ENCODE measurements around the gene FAF2.

The FAF2 gene

DNA sequence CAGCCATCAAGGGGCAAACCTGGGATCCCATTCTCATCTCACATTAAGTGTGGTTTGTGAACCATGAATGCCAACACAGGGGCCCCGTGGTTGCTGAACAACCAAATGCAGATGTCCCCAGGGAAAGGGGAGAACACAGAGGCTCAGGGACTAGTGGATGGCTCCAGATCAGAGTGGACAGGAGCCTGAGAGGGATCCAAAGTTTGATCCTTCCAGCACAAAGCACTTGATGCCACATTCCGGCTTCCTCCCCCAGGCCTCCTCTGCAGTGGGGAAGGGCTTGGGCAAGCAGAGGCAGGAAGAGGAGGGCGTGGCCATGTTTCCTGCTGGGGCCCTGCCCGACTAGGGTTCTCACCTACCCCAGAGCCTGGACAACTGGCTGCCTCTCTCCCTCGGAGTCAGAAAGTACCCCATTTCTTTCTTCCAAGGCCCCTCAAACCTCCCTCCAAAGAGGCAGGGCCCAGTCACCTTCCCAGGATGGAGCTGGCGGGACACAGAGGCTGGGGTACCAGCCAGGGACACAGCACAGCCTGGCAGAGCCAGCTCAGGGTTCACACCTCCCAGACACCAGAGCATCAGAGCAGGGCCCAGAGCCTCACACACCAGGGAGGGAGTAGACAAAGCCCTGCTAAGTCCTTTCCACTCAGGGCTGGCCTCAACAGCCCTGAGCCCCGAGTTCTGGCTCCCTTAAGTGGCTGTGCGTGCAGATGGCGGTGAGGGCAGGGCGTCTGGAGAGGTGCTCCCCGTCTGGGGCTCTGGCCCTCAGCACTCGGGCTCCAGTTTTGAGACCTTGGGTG is 93.4 kb downstream of the FAF2 start:
- peak; percentile 82 for DNase-seq
- peaks cover 5% of the 10 kb centered on the region; the same call in 1 of the 2 replicates for H3K79me2 ChIP-seq (ENCODE audit: insufficient read depth, low read length)
- H3K9me3 ChIP-seq (ENCODE audit: insufficient read depth, low read length, severe bottlenecking), result no peaks in the 10 kb centered on the region
- H3K27ac ChIP-seq (ENCODE audit: low read length), result peak overlapping the region; percentile 61
- peak overlapping the region; percentile 70 for H3K9ac ChIP-seq (ENCODE audit: low read depth, low read length)
- H4K20me1 ChIP-seq (ENCODE audit: insufficient read depth, low read length), result no peaks in the 10 kb centered on the region
- H3K4me3 ChIP-seq (ENCODE audit: low read depth in 1 of 2, low read length in 2 of 2), result peak overlapping the region in 1 of 2 experiments; percentile 84; a peak in 2 of 4 replicates
- peaks cover 56% of the 10 kb centered on the region for H3K4me1 ChIP-seq (ENCODE audit: insufficient read depth, low read length)
- peak; percentile 34 for ATAC-seq (ENCODE audit: insufficient read depth, low read depth)
- no peaks in the 10 kb centered on the region for H3K36me3 ChIP-seq (ENCODE audit: insufficient read depth, low read length)
- TF ChIP-seq EZH2 (IDR thresholded peaks at IDR 0.05; ENCODE audit: borderline replicate concordance, low read depth, low read length, severe bottlenecking), result no peak
- TF ChIP-seq, protein P1, sequence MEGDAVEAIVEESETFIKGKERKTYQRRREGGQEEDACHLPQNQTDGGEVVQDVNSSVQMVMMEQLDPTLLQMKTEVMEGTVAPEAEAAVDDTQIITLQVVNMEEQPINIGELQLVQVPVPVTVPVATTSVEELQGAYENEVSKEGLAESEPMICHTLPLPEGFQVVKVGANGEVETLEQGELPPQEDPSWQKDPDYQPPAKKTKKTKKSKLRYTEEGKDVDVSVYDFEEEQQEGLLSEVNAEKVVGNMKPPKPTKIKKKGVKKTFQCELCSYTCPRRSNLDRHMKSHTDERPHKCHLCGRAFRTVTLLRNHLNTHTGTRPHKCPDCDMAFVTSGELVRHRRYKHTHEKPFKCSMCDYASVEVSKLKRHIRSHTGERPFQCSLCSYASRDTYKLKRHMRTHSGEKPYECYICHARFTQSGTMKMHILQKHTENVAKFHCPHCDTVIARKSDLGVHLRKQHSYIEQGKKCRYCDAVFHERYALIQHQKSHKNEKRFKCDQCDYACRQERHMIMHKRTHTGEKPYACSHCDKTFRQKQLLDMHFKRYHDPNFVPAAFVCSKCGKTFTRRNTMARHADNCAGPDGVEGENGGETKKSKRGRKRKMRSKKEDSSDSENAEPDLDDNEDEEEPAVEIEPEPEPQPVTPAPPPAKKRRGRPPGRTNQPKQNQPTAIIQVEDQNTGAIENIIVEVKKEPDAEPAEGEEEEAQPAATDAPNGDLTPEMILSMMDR (IDR thresholded peaks at IDR 0.05; ENCODE audit: borderline replicate concordance, extremely low read depth, low read length, poor library complexity, severe bottlenecking), result no peak
- peak overlapping the region; percentile 54 for H2AFZ ChIP-seq (ENCODE audit: low read depth, low read length)
- H3K27me3 ChIP-seq (ENCODE audit: insufficient read depth, low read length, poor library complexity), result peaks cover 8% of the 10 kb centered on the region
- H3K4me2 ChIP-seq (ENCODE audit: insufficient read depth, low read length), result peak overlapping the region; percentile 89

DNA sequence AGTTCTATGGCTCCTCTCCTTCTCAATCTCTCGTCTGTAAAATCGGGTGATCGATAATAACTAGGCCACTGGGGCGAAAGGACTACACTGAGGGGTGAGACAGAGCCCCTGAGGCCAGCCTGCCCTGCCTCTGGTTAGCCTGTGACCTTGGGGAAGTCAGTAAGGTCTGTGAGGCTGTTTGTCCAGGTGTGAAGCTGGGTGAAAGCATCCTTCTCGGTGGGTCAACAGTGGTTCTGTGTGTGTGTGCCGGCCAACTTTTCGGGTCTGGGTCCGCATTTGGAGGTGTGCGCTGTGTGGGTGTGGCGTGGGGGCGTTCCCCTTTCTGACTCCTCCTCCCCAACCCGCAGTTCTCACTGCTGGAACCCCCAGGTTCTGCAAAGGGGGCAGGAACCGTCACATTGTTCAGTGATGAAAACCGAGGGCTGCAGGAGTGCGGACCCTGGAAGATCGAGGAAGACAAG is 94.0 kb downstream of the FAF2 start:
- Histone ChIP-seq H3K79me2 (ENCODE audit: insufficient read depth, low read length) (0 out of 2 replicates have a peak, but pooled peaks cover 2% of the 10 kb centered on the region), H4K20me1 (ENCODE audit: insufficient read depth, low read length) (no peaks in the 10 kb centered on the region), H3K4me1 (ENCODE audit: insufficient read depth, low read length) (peaks cover 56% of the 10 kb centered on the region), H3K27me3 (ENCODE audit: insufficient read depth, low read length, poor library complexity) (peaks cover 8% of the 10 kb centered on the region), H3K4me2 (ENCODE audit: insufficient read depth, low read length) (peak overlapping the region; percentile 89), H3K36me3 (ENCODE audit: insufficient read depth, low read length) (no peaks in the 10 kb centered on the region), H3K9me3 (ENCODE audit: insufficient read depth, low read length, severe bottlenecking) (no peaks in the 10 kb centered on the region), H2AFZ (ENCODE audit: low read depth, low read length) (no peak overlapping the region), H3K27ac (ENCODE audit: low read length) (peak overlapping the region; percentile 61), H3K9ac (ENCODE audit: low read depth, low read length) (peak overlapping the region; percentile 70), H3K4me3 (ENCODE audit: low read depth in 1 of 2, low read length in 2 of 2) (peak overlapping the region in 1 of 2 experiments; percentile 84; a peak in 3 of 4 replicates)
- peak; percentile 38 for DNase-seq
- no peak for ATAC-seq (ENCODE audit: insufficient read depth, low read depth)
- TF ChIP-seq, protein P1 (IDR thresholded peaks at IDR 0.05; ENCODE audit: borderline replicate concordance, extremely low read depth, low read length, poor library complexity, severe bottlenecking), result no peak
- TF ChIP-seq EZH2 (IDR thresholded peaks at IDR 0.05; ENCODE audit: borderline replicate concordance, low read depth, low read length, severe bottlenecking), result no peak

DNA sequence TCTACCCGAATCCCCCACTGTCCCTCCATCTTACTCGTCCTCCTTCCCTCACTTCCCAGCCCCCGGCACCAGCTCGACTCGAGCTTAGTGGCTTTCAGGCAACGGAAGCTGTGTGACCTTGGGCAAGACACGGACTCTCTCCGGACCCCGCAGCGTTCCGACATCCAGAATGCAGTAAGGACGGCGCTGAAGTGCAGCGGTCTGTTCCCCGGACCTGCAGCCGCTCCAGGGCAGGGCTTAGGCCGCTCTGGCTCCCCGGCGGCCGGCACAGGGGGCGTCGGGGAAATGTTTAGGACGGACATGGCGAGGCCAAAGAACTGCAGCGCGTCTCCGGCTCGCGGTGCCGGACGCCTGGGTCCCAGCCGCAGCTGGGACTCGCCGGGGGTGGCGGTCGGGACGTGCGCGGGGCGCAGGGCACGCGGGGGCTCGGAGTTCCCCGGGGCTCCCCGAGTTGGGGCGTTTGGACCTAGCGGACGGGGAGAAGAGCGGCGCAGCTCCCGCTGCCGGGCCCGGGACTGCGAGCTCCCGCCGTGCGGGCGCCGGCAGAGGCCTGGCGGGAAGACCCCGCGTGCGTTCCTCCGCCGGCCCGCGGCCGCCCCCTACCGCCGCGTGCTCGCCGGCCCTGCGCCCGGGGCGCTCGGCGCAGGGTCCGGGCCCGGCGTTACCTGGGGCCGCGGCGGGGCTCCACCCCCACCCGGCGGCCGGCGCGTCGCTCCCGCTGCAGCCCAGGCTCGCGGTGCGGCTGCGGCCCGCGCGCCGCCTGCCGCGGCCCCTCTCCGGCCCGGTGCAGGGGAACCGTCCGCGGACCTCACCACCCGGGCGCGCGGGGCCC is 94.6 kb downstream of the FAF2 start:
- Histone ChIP-seq H3K4me2 (ENCODE audit: insufficient read depth, low read length) (peak overlapping the region; percentile 89), H4K20me1 (ENCODE audit: insufficient read depth, low read length) (no peaks in the 10 kb centered on the region), H3K9me3 (ENCODE audit: insufficient read depth, low read length, severe bottlenecking) (no peaks in the 10 kb centered on the region), H3K79me2 (ENCODE audit: insufficient read depth, low read length) (0 out of 2 replicates have a peak, but pooled peaks cover 2% of the 10 kb centered on the region), H3K36me3 (ENCODE audit: insufficient read depth, low read length) (no peaks in the 10 kb centered on the region), H3K4me1 (ENCODE audit: insufficient read depth, low read length) (peaks cover 56% of the 10 kb centered on the region), H3K27ac (ENCODE audit: low read length) (peak overlapping the region; percentile 61; the same call in 1 of the 2 replicates), H3K9ac (ENCODE audit: low read depth, low read length) (peak overlapping the region; percentile 70), H3K27me3 (ENCODE audit: insufficient read depth, low read length, poor library complexity) (peaks cover 8% of the 10 kb centered on the region), H2AFZ (ENCODE audit: low read depth, low read length) (peak overlapping the region; percentile 97), H3K4me3 (ENCODE audit: low read depth in 1 of 2, low read length in 2 of 2) (peak overlapping the region; percentile 65 to 84; a peak in 3 of 4 replicates)
- DNase-seq, result no peak
- peak; percentile 15; the same call in 2 of the 3 replicates for ATAC-seq (ENCODE audit: insufficient read depth, low read depth)
- TF ChIP-seq, protein P1 (IDR thresholded peaks at IDR 0.05; ENCODE audit: borderline replicate concordance, extremely low read depth, low read length, poor library complexity, severe bottlenecking), result peak; percentile 48
- no peak for TF ChIP-seq EZH2 (IDR thresholded peaks at IDR 0.05; ENCODE audit: borderline replicate concordance, low read depth, low read length, severe bottlenecking)
